Chondrocyte (in vitro differentiated cells): ENCODE data around the gene OR6B2. TPM values are rescaled to one million over a fixed set of nuclear protein-coding genes. Genes with fewer than 3 reads are reported as not detected.

Experiments
- DNase-seq: peaks from one replicate; pipeline ENCODE4 v3.0.0; 2021; ENCODE audit warnings: mixed read lengths, low spot score
- H3K27ac Mint-ChIP-seq: one replicate; pipeline ENCODE4 v1.8.0; 2021; ENCODE audit warnings: mild to moderate bottlenecking, moderate library complexity, mixed read lengths; ENCODE audit not compliant: unreplicated experiment
- H3K27me3 Mint-ChIP-seq: 2 replicates; pipeline ENCODE4 v1.8.0; 2021; ENCODE audit warnings: low read depth, mixed read lengths
- H3K36me3 Mint-ChIP-seq: 2 replicates; pipeline ENCODE4 v1.8.0; 2021; ENCODE audit warnings: low read depth, mixed read lengths
- H3K4me1 Mint-ChIP-seq: 2 replicates; pipeline ENCODE4 v1.8.0; 2021; ENCODE audit warnings: low read depth, mild to moderate bottlenecking, mixed read lengths
- H3K4me3 Mint-ChIP-seq: one replicate; pipeline ENCODE4 v1.8.0; 2021; ENCODE audit warnings: mild to moderate bottlenecking, moderate library complexity, mixed read lengths; ENCODE audit not compliant: unreplicated experiment
- H3K9me3 Mint-ChIP-seq: 2 replicates; pipeline ENCODE4 v1.8.0; 2021; ENCODE audit warnings: low read depth, mixed read lengths
- CTCF ChIP-seq: fragments of 200-600 bp; sonication (generic); IDR thresholded peaks from 2 replicates; pipeline ENCODE4 v1.5.0; 2021; ENCODE audit warnings: antibody characterized with exemption, mild to moderate bottlenecking, moderate library complexity
- total RNA-seq: library from RNA; stranded (reverse); gene quantifications from 3 replicates; pipeline ENCODE4 v1.2.1, GENCODE V29; 2021

OR6B2 gene
- total RNA-seq, 1 donor from 2014 or later, result not detected

GRCh38 chr2:240002983-240003382 lies 27.2 kb downstream of the OR6B2 start:
- Mint-ChIP-seq H3K4me3 (no peak overlapping the region), H3K27ac (no peak overlapping the region), H3K36me3 (peaks cover 30% of the 10 kb centered on the region), H3K9me3 (no peaks in the 10 kb centered on the region), H3K27me3 (no peaks in the 10 kb centered on the region), H3K4me1 (no peaks in the 10 kb centered on the region)
- no peak for DNase-seq
- TF ChIP-seq CTCF, result no peak

DNA sequence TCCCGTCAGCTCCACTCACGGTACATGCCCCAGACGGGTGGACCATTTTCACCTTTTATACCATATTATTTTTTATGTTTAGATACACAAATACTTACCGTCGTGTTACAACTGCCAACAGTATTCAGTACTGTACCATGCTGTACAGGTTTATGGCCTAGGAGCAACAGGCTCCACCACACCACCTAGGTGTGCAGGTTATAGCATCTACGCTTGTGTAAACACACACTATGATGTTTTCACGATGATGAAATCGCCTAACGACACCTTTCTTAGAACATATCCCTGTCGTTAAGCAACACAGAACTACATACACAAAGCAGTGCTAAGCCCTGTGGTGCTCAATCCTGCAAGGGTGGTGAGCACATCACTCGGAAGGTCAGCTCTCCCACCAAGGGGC lies 29.6 kb downstream of the OR6B2 start:
- Mint-ChIP-seq H3K4me1 (no peaks in the 10 kb centered on the region), H3K4me3 (no peak overlapping the region), H3K36me3 (peaks cover 21% of the 10 kb centered on the region), H3K27ac (no peak overlapping the region), H3K27me3 (no peaks in the 10 kb centered on the region), H3K9me3 (no peaks in the 10 kb centered on the region)
- no peak for TF ChIP-seq CTCF
- DNase-seq, result no peak

- Mint-ChIP-seq H3K27me3 (no peaks in the 10 kb centered on the region), H3K27ac (no peak overlapping the region), H3K9me3 (no peaks in the 10 kb centered on the region), H3K36me3 (peaks cover 14% of the 10 kb centered on the region), H3K4me3 (no peak overlapping the region), H3K4me1 (no peaks in the 10 kb centered on the region)
- DNase-seq, result no peak
- no peak for TF ChIP-seq CTCF
These were observed 32.4 kb downstream of the OR6B2 start for GRCh38 chr2:239997686-239998409.

GRCh38 chr2:239994086-239994485 lies 36.1 kb downstream of the OR6B2 start:
- Mint-ChIP-seq H3K4me3 (no peak overlapping the region), H3K9me3 (no peaks in the 10 kb centered on the region), H3K27ac (no peak overlapping the region), H3K4me1 (no peaks in the 10 kb centered on the region), H3K27me3 (no peaks in the 10 kb centered on the region), H3K36me3 (peaks cover 13% of the 10 kb centered on the region)
- no peak for DNase-seq
- no peak for TF ChIP-seq CTCF

DNA sequence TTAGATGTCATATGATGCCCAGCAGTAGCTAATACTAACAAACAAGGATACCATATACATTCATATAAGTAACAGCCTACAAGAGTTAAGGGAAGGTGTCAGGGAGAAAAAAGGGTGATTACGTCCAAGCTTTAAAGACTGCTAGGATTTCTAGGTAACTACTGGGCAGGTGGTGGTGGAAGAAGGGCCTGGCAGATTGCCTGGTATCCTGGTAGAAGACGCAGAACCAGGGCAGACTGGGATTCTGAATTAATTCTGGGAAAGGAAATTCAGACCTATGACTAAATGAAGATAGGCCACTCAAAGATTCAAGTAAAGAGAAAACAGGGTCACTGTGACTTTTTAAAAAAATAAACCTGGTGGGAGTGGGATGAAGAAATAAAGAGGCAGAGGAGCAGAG lies 36.9 kb downstream of the OR6B2 start:
- Mint-ChIP-seq H3K4me1 (no peaks in the 10 kb centered on the region), H3K27ac (no peak overlapping the region), H3K36me3 (peaks cover 21% of the 10 kb centered on the region), H3K9me3 (no peaks in the 10 kb centered on the region), H3K4me3 (no peak overlapping the region), H3K27me3 (no peaks in the 10 kb centered on the region)
- TF ChIP-seq CTCF, result no peak
- no peak for DNase-seq
